GM21528 (cell line): ENCODE data around the gene GOLGA6A.
"Not testable (repeated sequence)": the region's sequence is repeated elsewhere in the genome, so short reads cannot be mapped to it uniquely, and the experiment has no call there.

Experiments used
- ATAC-seq: cut with Tn5 transposase; IDR thresholded peaks from one replicate; pipeline ENCODE4 v1.9.1; 2021; ENCODE audit warnings: mild to moderate bottlenecking, moderate library complexity; ENCODE audit not compliant: unreplicated experiment, low FRiP score

The GOLGA6A gene

DNA sequence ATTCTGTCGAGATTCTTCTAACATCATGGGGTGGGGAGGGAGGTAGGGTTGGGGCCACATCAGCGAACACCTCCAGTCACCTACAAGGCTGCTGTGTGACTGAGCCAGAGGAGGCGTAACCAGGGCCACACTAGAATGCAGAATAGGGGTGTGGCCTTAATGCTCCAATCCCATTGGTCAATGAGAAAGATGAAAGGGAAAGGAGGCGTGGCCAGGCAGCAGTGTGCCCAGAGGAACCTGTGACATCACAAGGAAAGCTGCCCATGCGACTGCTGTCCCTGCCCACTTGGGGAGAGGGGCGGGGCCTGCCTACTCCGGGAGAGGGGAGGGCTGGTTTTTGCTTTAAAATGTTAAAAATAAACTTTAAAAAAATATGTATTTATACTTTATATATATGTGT, at the start of gene GOLGA6A:
Gene GOLGA6A (minus strand): TSS at position 101 of the 400 bp plus-strand sequence. CDS start 41 bp downstream, at position 60.
- not testable (repeated sequence) for ATAC-seq

GRCh38 chr15:74131628-74132413, 49.5 kb upstream of the GOLGA6A start:
- no peak for ATAC-seq

GRCh38 chr15:74130849-74131627, 48.7 kb upstream of the GOLGA6A start:
- no peak for ATAC-seq

- no peak for ATAC-seq
Observed at GRCh38 chr15:74130155-74130848, 48.0 kb upstream of the GOLGA6A start, which contains the start of gene ISLR2. TSS of gene ISLR2 (plus strand) at chr15:74130586. CDS start at chr15:74132755, 2,169 bp downstream.

- ATAC-seq = no peak
Observed at GRCh38 chr15:74129586-74130154, 47.3 kb upstream of the GOLGA6A start.

DNA sequence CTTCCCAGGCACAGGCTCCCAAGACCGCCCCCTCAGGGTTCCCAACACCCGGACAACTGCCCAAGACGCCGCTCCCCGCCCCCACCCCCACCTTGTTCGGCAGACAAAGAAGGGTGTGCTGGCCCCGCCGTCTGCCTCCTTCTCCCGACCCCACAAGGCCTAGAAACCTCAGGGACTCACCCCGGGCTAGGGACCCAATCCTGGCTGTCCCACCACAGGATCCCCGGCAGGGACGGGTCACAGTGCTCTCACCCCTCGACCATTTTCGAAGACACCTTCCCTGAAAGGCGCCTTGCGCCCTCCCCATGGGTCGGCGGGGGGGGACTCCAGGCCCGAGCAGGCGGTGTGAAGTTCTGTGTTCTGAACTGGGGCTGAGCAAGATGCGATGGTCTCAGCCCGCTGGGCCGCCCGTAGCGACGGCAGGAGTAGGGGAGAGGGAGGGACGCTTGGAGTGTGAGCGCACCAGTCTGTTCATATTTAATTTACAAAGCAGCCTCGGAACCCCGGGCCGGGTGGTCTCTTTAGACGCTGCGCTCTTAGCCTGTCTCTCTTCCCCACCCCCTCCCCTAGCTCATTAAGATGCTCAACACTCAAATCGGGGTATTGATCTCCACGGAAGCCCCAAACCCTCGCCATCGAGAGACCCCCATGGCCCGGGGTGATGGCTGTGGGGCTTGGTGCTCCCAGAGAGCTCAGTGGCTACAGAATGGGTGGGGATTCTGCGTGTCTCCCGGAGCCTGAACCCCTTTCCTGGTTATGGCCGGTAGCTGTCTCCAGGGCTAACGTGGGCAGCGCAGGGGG, 46.6 kb upstream of the GOLGA6A start:
- no peak for ATAC-seq

DNA sequence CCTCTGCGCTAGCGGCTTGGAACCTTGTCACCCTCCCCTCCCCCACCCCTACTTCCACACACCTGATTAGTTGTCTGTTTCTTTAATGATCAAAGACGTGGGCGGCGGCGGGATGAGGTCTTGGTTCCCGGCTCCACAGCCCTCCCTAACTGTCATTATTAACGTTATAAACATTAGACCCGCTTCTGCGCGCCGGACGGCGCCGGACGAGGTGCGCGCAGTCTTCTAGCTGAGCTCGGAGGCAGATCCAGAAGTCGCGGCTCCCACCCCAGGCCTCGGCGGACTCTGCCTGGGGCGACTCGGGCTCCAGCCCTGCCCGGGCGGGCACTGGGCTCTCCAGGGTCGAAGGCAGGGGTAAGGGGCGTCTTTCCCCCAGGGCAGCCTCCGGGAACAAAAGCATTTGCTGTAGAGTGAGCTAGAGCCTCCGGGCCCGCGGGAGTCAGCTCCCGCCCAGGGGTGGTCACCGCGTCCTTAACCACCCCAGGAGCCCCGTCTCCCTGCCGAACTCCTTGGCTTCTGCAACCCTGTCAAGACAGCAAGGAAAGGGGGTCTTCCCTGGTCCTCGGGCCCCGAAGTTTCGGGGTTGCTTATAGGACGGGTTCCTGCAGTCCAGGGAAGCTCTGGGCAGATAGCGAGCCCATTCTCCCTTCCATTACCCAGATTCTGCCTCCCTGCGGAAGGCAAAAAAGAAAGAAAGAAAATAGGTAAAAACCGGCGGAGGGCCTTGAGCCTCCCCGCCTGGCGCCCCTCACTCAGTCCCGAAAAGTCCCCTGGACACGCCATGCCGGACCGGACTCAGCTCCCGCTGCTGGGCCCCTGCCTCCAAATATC, 45.8 kb upstream of the GOLGA6A start:
- no peak for ATAC-seq

- peak; percentile 75 for ATAC-seq
Observed at GRCh38 chr15:74127255-74127953, 45.1 kb upstream of the GOLGA6A start.

GRCh38 chr15:74124759-74125158, 42.4 kb upstream of the GOLGA6A start:
- ATAC-seq = no peak

GRCh38 chr15:74124196-74124595, 41.8 kb upstream of the GOLGA6A start:
- ATAC-seq = no peak

DNA sequence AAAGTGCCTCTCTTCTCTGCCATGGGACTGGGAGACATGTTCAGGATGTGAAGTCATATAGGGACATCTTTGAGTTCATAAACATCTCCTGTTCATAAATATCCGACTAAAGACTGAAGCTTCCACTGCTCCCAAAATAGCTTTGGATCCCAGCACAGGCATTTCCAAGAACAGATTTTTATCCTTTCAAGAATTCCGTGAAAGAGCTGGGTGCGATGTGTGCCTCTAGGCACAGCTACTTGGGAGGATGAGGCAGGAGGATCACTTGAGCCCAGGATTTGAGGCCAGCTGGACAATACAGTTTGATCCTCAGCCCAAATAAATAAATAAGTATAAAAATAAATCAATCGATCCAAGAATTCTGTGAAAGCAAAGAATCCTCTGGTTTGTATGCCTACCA, 41.3 kb upstream of the GOLGA6A start:
- no peak for ATAC-seq

GRCh38 chr15:74123131-74123429, 40.7 kb upstream of the GOLGA6A start:
- ATAC-seq = no peak

DNA sequence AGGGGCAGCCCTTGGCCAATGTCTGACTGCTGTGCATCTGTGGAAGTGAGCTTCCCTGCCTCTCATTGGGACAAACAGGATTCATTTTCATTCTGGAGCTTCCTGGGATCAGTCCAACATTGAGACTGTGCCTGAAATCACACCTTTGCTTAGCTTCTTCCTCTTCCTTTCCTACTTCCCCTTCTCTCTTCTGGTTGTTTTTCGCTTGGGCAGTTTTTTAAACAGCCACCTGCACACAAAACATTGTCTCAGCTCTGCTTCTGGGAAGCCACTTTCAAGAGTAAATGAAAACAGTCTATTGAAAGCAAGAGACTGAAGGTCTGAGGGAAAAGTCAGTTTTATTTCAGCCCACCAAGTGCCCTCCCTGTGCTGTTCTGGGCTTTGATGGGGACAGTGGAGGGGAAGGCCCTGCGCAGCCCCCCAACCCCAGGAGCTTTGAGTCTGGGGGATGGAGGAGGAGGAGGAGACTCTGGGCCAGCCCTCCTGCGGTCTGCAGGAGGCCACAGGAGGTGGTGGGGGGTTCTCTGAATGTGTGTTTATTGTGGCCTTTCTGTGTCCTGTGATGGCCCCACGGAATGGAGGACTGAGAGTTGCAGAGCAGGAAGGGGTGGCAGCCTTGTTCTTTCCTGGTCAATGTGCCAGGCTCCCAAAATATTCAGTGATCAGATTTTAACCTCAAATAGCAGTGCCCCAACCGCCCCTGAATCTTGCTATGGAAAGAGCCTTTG, 40.2 kb upstream of the GOLGA6A start:
- ATAC-seq = peak; percentile 52

DNA sequence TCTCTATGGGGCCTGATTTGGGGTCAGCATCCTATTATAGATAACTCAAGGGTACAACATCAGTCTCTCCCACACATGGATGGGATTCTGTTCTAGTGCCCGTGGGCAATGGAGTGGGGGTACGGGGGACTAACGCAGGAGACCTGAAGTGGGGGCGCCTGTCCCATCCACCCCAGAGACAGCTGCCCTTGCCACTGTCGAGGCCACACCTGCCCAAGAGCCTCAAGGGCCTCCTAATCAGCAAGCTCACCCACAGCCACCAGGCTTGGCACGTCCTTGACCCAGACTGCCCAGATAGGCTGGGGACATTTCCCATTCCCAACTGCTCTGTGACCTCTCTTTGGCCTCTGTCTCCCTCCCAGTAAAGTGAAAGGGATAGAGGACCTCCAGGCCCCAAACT, 39.5 kb upstream of the GOLGA6A start:
- no peak for ATAC-seq

DNA sequence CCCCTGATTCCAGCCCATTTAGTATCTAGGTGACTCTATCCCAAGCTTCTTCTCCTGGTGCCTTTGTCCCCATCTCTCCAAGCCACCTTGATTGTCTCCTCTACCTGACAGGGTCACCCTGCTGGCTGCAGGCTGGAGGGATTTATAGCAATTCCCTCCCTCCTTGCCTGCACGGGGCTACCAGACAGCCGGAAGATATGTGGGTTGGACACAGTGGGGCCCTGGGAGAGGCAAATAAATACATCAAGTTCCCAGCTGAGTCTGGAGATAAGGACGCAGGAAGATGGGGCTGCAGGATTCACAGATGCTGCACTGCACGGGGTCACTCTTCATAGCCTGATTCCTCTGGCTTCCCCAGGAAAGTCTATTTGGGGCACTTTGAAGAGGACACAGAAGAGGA, 38.7 kb upstream of the GOLGA6A start:
- no peak for ATAC-seq

DNA sequence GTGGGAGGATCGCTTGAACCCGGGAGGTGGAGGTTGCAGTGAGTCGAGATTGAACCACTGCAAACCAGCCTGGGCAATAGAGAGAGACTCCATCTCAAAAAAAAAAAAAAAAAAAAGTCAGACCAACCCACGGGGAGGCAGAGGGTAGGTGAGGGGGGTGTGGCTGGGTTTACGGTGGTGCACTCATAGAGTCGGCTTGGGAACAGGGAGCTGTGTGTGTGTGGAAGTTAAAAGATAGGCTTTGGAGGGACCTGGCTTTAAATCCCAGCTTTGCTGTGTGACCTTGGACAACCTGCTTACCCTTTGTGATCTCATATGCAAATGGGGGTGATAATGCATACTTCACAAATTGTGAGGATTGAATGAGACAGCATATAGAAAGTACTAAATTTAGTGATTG, 38.1 kb upstream of the GOLGA6A start:
- ATAC-seq = no peak

DNA sequence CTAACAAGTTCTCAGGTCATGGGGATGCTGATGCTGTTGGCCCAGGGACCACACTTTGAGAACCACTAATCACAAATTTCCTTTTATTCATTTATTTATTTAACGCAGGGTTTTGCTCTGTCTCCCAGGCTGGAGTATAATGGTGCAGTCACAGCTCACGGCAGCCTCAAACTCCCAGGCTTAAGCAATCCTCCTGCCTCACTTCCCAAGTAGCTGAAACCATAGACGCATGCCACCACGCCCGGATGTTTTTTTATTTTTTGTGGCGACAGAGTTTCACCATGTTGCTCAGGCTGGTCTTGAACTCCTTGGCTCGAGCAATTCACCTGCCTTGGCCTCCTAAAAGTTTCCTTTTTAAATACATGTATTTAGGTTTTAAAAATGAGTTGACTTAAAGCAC, 27.4 kb upstream of the GOLGA6A start:
- ATAC-seq = no peak

GRCh38 chr15:74108611-74109010, 26.3 kb upstream of the GOLGA6A start:
- not testable (repeated sequence) for ATAC-seq
